Ishikawa (cell line): ENCODE measurements around the gene LRBA.

Experiments
- CEBPB ChIP-seq: IDR thresholded peaks from 2 replicates; pipeline ENCODE4 v1.6.1; 2012
- CREB1 ChIP-seq: IDR thresholded peaks from 2 replicates; pipeline ENCODE4 v1.6.1; 2012; ENCODE audit warnings: low read depth
- EGR1 ChIP-seq: IDR thresholded peaks from 2 replicates; pipeline ENCODE4 v1.6.1; 2012
- EP300 ChIP-seq: IDR thresholded peaks from 2 replicates; pipeline ENCODE4 v1.6.1; 2012; ENCODE audit warnings: borderline replicate concordance
- FOXM1 ChIP-seq: IDR thresholded peaks from 2 replicates; pipeline ENCODE4 v1.6.1; 2012; ENCODE audit warnings: low read depth, borderline replicate concordance
- MAX ChIP-seq: IDR thresholded peaks from 2 replicates; pipeline ENCODE4 v1.6.1; 2012
- NFIC ChIP-seq: IDR thresholded peaks from 2 replicates; pipeline ENCODE4 v1.6.1; 2012
- RAD21 ChIP-seq: IDR thresholded peaks from 2 replicates; pipeline ENCODE4 v1.6.1; 2012; ENCODE audit warnings: low read depth
- REST ChIP-seq: IDR thresholded peaks from 2 replicates; pipeline ENCODE4 v1.6.1; 2012; ENCODE audit warnings: low read depth, mild to moderate bottlenecking
- TAF1 ChIP-seq: IDR thresholded peaks from 2 replicates; pipeline ENCODE4 v1.6.1; 2012; ENCODE audit warnings: low read depth, mild to moderate bottlenecking
- TCF12 ChIP-seq: IDR thresholded peaks from 2 replicates; pipeline ENCODE4 v1.6.1; 2012; ENCODE audit warnings: low read depth
- TEAD4 ChIP-seq: IDR thresholded peaks from 2 replicates; pipeline ENCODE4 v1.6.1; 2012
- USF1 ChIP-seq: IDR thresholded peaks from 2 replicates; pipeline ENCODE4 v1.6.1; 2012
- YY1 ChIP-seq: IDR thresholded peaks from 2 replicates; pipeline ENCODE4 v1.6.1; 2012; ENCODE audit warnings: low read depth
- ZBTB7A ChIP-seq: IDR thresholded peaks from 2 replicates; pipeline ENCODE4 v1.6.1; 2012; ENCODE audit warnings: low read depth

LRBA gene

GRCh38 chr4:150710770-150711375, 304.2 kb downstream of the LRBA start:
- TF ChIP-seq FOXM1 (no peak), EP300 (no peak), YY1 (no peak), NFIC (no peak), CEBPB (no peak), USF1 (no peak), TCF12 (no peak), REST (no peak), TEAD4 (no peak), RAD21 (no peak), ZBTB7A (no peak), TAF1 (no peak), CREB1 (no peak), EGR1 (no peak), MAX (no peak)

GRCh38 chr4:150708004-150708403, 307.1 kb downstream of the LRBA start:
- no peak for TF ChIP-seq YY1
- TF ChIP-seq CREB1: no peak
- no peak for TF ChIP-seq RAD21
- TF ChIP-seq TEAD4: no peak

- TF ChIP-seq FOXM1 (no peak), CREB1 (no peak)
Measured at GRCh38 chr4:150699599-150699998, 315.5 kb downstream of the LRBA start.

- no peak for TF ChIP-seq TCF12
- no peak for TF ChIP-seq ZBTB7A
- no peak for TF ChIP-seq TAF1
- TF ChIP-seq RAD21: no peak
- no peak for TF ChIP-seq REST
Measured at GRCh38 chr4:150695162-150695561, 319.9 kb downstream of the LRBA start.

GRCh38 chr4:150694438-150694837, 320.6 kb downstream of the LRBA start:
- TF ChIP-seq EGR1 (no peak), MAX (no peak), REST (no peak), NFIC (no peak), TCF12 (no peak), CEBPB (no peak), YY1 (no peak), CREB1 (no peak), FOXM1 (no peak), USF1 (no peak)
